MCF 10A (cell line): ENCODE measurements around the gene SLC6A6. TPM values are rescaled to one million over a fixed set of nuclear protein-coding genes. Genes with fewer than 3 reads are reported as not detected.
A peak's percentile ranks its signal among the peaks of the same experiment; 100 is the strongest.

ENCODE experiments used
- BruUV-seq: library from RNA; stranded (reverse); fragments of 400-500 nt; replicated peaks from 2 replicates; lab custom pipeline; 2021; lab: Mats Ljungman, UMichigan
- CTCF ChIA-PET: fragments of 300-600 bp; sonication (Branson Sonifier 250); formaldehyde crosslinking; extraction: SDS; loops from one replicate; lab custom pipeline; 2021; ENCODE audit warnings: antibody characterized with exemption, inconsistent platforms; lab: Yijun Ruan, JAX
- POLR2A ChIA-PET: fragments of 300-600, 350-650 bp; sonication (Branson Sonifier 250); formaldehyde crosslinking; extraction: SDS; loops from one replicate; lab custom pipeline; 2020; ENCODE audit warnings: antibody characterized with exemption, inconsistent platforms; lab: Yijun Ruan, JAX
- DNase-seq: peaks from one replicate; pipeline ENCODE4 v3.0.0-alpha.2; 2018; ENCODE audit not compliant: unreplicated experiment
- H3K27ac Mint-ChIP-seq: one replicate; pipeline ENCODE4 v1.8.0; 2022; ENCODE audit warnings: mild to moderate bottlenecking, low read depth, mixed read lengths; ENCODE audit not compliant: unreplicated experiment
- H3K27me3 Mint-ChIP-seq: one replicate; pipeline ENCODE4 v1.8.0; 2022; ENCODE audit warnings: mixed read lengths; ENCODE audit not compliant: insufficient read depth, unreplicated experiment
- H3K36me3 Mint-ChIP-seq: one replicate; pipeline ENCODE4 v1.8.0; 2022; ENCODE audit warnings: mild to moderate bottlenecking, moderate library complexity, mixed read lengths; ENCODE audit not compliant: insufficient read depth, unreplicated experiment
- H3K4me1 Mint-ChIP-seq: one replicate; pipeline ENCODE4 v1.8.0; 2022; ENCODE audit warnings: mixed read lengths; ENCODE audit not compliant: insufficient read depth, unreplicated experiment
- H3K4me3 Mint-ChIP-seq: one replicate; pipeline ENCODE4 v1.8.0; 2022; ENCODE audit warnings: mild to moderate bottlenecking, moderate library complexity, mixed read lengths; ENCODE audit not compliant: unreplicated experiment
- H3K9me3 Mint-ChIP-seq: one replicate; pipeline ENCODE4 v1.8.0; 2022; ENCODE audit warnings: mixed read lengths; ENCODE audit not compliant: unreplicated experiment
- intact Hi-C: fragments of 100-400 bp; cut with micrococcal nuclease; formaldehyde crosslinking; loops from 2 replicates; pipeline ENCODE4 v1.14.1; 2022
- total RNA-seq: library from RNA; stranded (reverse); gene quantifications from 2 replicates; pipeline ENCODE4 v1.2.3, GENCODE V29; 2022
- TF ChIP-seq, protein P1 (sequence below): fragments of 200-600 bp; IDR thresholded peaks from one replicate; pipeline ENCODE4 v1.8.0; 2022; ENCODE audit warnings: antibody characterized with exemption, mild to moderate bottlenecking; ENCODE audit not compliant: unreplicated experiment

The SLC6A6 gene
- total RNA-seq, 1 experiment from 2014 or later = 7.6 TPM

DNA sequence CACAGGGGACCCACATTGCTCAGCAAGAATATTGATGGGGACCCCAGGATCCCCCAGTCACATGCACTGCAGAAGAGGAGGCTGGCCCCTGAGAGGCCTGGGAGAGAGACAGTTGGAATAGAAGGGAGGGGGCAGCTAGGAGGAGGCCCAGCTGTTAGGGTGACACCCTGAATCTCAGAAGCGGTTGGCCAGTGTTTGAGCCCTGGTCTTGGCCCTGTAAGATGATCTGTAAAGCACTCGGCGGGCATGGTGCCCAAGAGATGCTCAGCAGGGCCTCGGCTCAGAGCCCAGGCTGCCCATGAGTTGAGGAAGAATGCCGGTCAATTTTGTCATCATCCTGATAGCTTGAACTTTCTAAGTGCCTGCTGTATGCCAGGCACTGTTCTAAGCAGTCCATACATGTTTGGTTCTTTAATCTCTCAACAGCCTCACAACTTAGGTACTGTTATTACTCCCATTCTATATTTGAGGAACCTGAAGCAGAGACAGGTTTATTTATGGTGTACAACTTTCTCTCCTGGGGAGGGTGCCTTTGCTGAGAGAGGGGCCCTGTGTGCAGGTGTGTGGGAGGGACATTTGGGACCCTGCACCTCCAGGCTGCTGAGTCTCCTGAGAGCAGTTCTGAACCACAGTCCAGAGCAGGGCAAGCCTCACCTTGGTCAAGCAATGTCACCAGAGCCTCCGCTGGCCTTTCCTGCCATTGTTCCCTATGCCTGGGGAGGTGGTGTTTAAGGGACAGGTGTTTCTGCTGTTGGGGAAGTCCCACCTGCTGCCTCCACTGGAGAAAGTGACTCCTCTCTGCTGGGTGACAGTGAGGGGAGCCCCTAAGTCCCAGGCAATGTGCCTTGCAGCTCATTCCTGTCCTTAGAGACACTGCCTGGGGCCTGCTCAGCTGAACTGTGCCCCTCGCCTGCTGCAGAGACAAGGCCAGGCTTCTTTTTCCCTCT lies 26.0 kb downstream of the SLC6A6 start:
- ChIA-PET CTCF (interaction anchor here (0.6 to 1.3 kb wide), 2 partner anchors 24 to 26 kb away, joined by 3 read pairs; partner anchors contain the start of gene SLC6A6), POLR2A (no interaction called here)
- no peak overlapping the region for H3K4me3 Mint-ChIP-seq
- H3K36me3 Mint-ChIP-seq = no peaks in the 10 kb centered on the region
- no peaks in the 10 kb centered on the region for H3K9me3 Mint-ChIP-seq
- H3K27me3 Mint-ChIP-seq = no peaks in the 10 kb centered on the region
- DNase-seq = no peak
- BruUV-seq = no TSS peak
- TF ChIP-seq, protein P1, sequence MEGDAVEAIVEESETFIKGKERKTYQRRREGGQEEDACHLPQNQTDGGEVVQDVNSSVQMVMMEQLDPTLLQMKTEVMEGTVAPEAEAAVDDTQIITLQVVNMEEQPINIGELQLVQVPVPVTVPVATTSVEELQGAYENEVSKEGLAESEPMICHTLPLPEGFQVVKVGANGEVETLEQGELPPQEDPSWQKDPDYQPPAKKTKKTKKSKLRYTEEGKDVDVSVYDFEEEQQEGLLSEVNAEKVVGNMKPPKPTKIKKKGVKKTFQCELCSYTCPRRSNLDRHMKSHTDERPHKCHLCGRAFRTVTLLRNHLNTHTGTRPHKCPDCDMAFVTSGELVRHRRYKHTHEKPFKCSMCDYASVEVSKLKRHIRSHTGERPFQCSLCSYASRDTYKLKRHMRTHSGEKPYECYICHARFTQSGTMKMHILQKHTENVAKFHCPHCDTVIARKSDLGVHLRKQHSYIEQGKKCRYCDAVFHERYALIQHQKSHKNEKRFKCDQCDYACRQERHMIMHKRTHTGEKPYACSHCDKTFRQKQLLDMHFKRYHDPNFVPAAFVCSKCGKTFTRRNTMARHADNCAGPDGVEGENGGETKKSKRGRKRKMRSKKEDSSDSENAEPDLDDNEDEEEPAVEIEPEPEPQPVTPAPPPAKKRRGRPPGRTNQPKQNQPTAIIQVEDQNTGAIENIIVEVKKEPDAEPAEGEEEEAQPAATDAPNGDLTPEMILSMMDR = no peak
- H3K4me1 Mint-ChIP-seq = peaks cover 22% of the 10 kb centered on the region
- intact Hi-C loops = no loop called here
- no peak overlapping the region for H3K27ac Mint-ChIP-seq

DNA sequence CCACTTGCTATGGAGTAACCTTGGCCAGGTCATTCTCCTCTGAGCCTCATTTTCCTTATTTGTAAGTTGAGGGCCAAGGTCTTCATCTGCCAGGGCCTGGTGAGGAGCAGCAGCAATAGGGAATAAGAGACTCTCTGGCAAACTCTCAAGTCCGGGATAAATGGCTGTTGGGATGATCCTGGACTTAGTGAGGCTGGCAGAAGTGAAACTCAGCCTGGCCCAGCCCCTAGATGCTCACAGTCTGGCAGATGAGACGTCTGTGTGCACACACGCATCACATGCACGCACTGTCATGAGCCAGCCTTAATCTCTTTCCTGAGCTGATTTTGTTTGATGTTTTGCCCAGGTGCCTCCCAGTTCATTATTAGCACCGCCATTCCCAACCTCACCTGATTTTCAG lies 26.8 kb downstream of the SLC6A6 start:
- POLR2A ChIA-PET = no interaction called here
- Mint-ChIP-seq H3K27me3 (no peaks in the 10 kb centered on the region), H3K4me3 (no peak overlapping the region), H3K9me3 (no peaks in the 10 kb centered on the region), H3K36me3 (no peaks in the 10 kb centered on the region), H3K27ac (peak overlapping the region; percentile 21), H3K4me1 (peaks cover 27% of the 10 kb centered on the region)
- CTCF ChIA-PET = interaction anchor here (0.6 kb wide), 1 partner anchor 27 kb away, joined by 3 read pairs; the partner anchor contains the start of gene SLC6A6
- intact Hi-C loops = no loop called here
- BruUV-seq = no TSS peak
- no peak for DNase-seq
- TF ChIP-seq, protein P1 = no peak

GRCh38 chr3:14429640-14430039 lies 27.2 kb downstream of the SLC6A6 start:
- TF ChIP-seq, protein P1 = no peak
- POLR2A ChIA-PET = no interaction called here
- Mint-ChIP-seq H3K4me1 (peaks cover 31% of the 10 kb centered on the region), H3K27me3 (no peaks in the 10 kb centered on the region), H3K27ac (peak overlapping the region; percentile 21), H3K36me3 (no peaks in the 10 kb centered on the region), H3K4me3 (no peak overlapping the region), H3K9me3 (no peaks in the 10 kb centered on the region)
- CTCF ChIA-PET = no interaction called here
- intact Hi-C loops = no loop called here
- no peak for DNase-seq
- BruUV-seq = no TSS peak

DNA sequence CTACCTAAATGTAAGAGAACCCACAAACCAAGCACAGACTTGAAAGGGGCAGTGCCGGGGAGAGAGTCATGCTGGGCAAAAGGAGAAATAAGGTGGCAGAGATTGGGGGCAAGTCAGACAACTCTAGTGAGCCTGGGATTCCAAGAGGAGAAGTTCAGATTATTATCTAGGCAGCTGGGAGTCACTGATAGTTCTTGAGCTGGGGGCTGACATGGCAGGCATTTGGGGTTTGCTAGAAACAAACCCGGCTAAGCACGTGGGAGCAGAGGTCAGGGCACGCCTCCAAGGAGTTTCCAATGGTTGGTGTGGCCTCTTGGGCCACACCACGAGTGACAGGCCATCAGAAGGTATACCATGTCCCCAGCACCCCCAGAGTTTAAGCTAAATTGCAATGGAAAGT lies 27.6 kb downstream of the SLC6A6 start:
- Mint-ChIP-seq H3K4me3 (no peak overlapping the region), H3K36me3 (no peaks in the 10 kb centered on the region), H3K9me3 (no peaks in the 10 kb centered on the region), H3K27me3 (no peaks in the 10 kb centered on the region), H3K4me1 (peaks cover 35% of the 10 kb centered on the region), H3K27ac (peak overlapping the region; percentile 21)
- no peak for DNase-seq
- no TSS peak for BruUV-seq
- ChIA-PET POLR2A (no interaction called here), CTCF (interaction anchor here (0.7 kb wide), 2 partner anchors 227 to 706 kb away, joined by 3 read pairs; no protein-coding TSS in a partner anchor)
- TF ChIP-seq, protein P1 = no peak
- intact Hi-C loops = no loop called here
